Neural progenitor cell (in vitro differentiated cells): ENCODE data around the gene KRTAP3-3. TPM values are rescaled to one million over a fixed set of nuclear protein-coding genes. Genes with fewer than 3 reads are reported as not detected.

ENCODE experiments used
- DNase-seq: peaks from one replicate; pipeline ENCODE4 v3.0.0-alpha.2; 2016; ENCODE audit warnings: low spot score
- H2AFZ ChIP-seq: fragments of 200-600 bp; sonication (generic); replicated peaks from 2 replicates; pipeline ENCODE4 v1.6.1; 2016; ENCODE audit warnings: antibody characterized with exemption
- H3F3A ChIP-seq: fragments of 200-600 bp; sonication (generic); 2 replicates; pipeline ENCODE4 v1.6.1; 2016; ENCODE audit warnings: antibody characterized with exemption, low read depth
- H3K27ac ChIP-seq: fragments of 200-600 bp; sonication (generic); 2 replicates; pipeline ENCODE4 v1.5.1; 2016; ENCODE audit warnings: mild to moderate bottlenecking
- H3K27me3 ChIP-seq: fragments of 200-600 bp; sonication (generic); 2 replicates; pipeline ENCODE4 v1.6.1; 2016; ENCODE audit warnings: mild to moderate bottlenecking, moderate library complexity
- H3K36me3 ChIP-seq: fragments of 200-600 bp; sonication (generic); 2 replicates; pipeline ENCODE4 v1.5.1; 2016
- H3K4me1 ChIP-seq: fragments of 200-600 bp; sonication (generic); 2 replicates; pipeline ENCODE4 v1.6.1; 2016; ENCODE audit warnings: mixed run types
- H3K4me2 ChIP-seq: fragments of 200-600 bp; sonication (generic); 2 replicates; pipeline ENCODE4 v1.6.1; 2016
- H3K4me3 ChIP-seq: fragments of 200-600 bp; sonication (generic); 2 replicates; pipeline ENCODE4 v1.5.1; 2016
- H3K79me2 ChIP-seq: fragments of 200-600 bp; sonication (generic); 2 replicates; pipeline ENCODE4 v1.6.1; 2016; ENCODE audit warnings: low read depth
- H3K9ac ChIP-seq: fragments of 200-600 bp; sonication (generic); 2 replicates; pipeline ENCODE4 v1.6.1; 2016
- H3K9me3 ChIP-seq: fragments of 200-600 bp; sonication (generic); 2 replicates; pipeline ENCODE4 v1.5.1; 2016; ENCODE audit warnings: low read depth
- H4K20me1 ChIP-seq: fragments of 200-600 bp; sonication (generic); 2 replicates; pipeline ENCODE4 v1.6.1; 2016; ENCODE audit warnings: low read depth
- H3K27ac Mint-ChIP-seq: 3 replicates; pipeline ENCODE4 v1.8.0; 2021; ENCODE audit warnings: mixed read lengths
- H3K27me3 Mint-ChIP-seq: 2 replicates; pipeline ENCODE4 v1.8.0; 2022; ENCODE audit warnings: low read depth, mild to moderate bottlenecking, inconsistent platforms, moderate library complexity, mixed read lengths; ENCODE audit not compliant: insufficient read depth
- H3K36me3 Mint-ChIP-seq: 3 replicates; pipeline ENCODE4 v1.8.0; 2021; ENCODE audit warnings: mixed read lengths
- H3K4me1 Mint-ChIP-seq: 3 replicates; pipeline ENCODE4 v1.8.0; 2021; ENCODE audit warnings: mixed read lengths
- H3K4me3 Mint-ChIP-seq: 3 replicates; pipeline ENCODE4 v1.8.0; 2021; ENCODE audit warnings: mild to moderate bottlenecking, moderate library complexity, mixed read lengths
- H3K9me3 Mint-ChIP-seq: 3 replicates; pipeline ENCODE4 v1.8.0; 2020; ENCODE audit warnings: mixed read lengths
- EZH2 ChIP-seq: fragments of 200-600 bp; sonication (generic); IDR thresholded peaks from 2 replicates; pipeline ENCODE4 v1.6.1; 2017; ENCODE audit warnings: antibody characterized with exemption, mild to moderate bottlenecking, moderate library complexity
- EZH2phosphoT487 ChIP-seq: fragments of 200-600 bp; sonication (generic); IDR thresholded peaks from 2 replicates; pipeline ENCODE4 v1.6.1; 2017; ENCODE audit warnings: antibody characterized with exemption
- total RNA-seq: library from RNA; depleted of rRNA; stranded (reverse); fragments of >200 nt; gene quantifications from 2 replicates; pipeline ENCODE4 v1.2.3, GENCODE V29; 2015; ENCODE audit warnings: low replicate concordance
- TF ChIP-seq, protein P1 (sequence below): fragments of 200-600 bp; sonication (generic); IDR thresholded peaks from 2 replicates; pipeline ENCODE4 v1.5.1; 2017; ENCODE audit warnings: antibody characterized with exemption, mild to moderate bottlenecking

Gene KRTAP3-3
- total RNA-seq, 1 donor from 2014 or later = not detected

GRCh38 chr17:41013181-41013580, 19.2 kb upstream of the KRTAP3-3 start:
- Histone ChIP-seq H3K27me3 (no peaks in the 10 kb centered on the region), H3K4me2 (no peak overlapping the region), H3K36me3 (no peaks in the 10 kb centered on the region), H3F3A (no peaks in the 10 kb centered on the region), H2AFZ (peak overlapping the region; percentile 55), H3K79me2 (no peaks in the 10 kb centered on the region), H3K4me3 (no peak overlapping the region), H3K27ac (no peak overlapping the region), H4K20me1 (no peaks in the 10 kb centered on the region), H3K4me1 (peaks cover 18% of the 10 kb centered on the region), H3K9ac (no peak overlapping the region), H3K9me3 (no peaks in the 10 kb centered on the region)
- H3K27me3 Mint-ChIP-seq = no peaks in the 10 kb centered on the region
- no peaks in the 10 kb centered on the region for H3K4me1 Mint-ChIP-seq
- H3K9me3 Mint-ChIP-seq = no peaks in the 10 kb centered on the region
- no peak overlapping the region for H3K4me3 Mint-ChIP-seq
- no peak for DNase-seq
- TF ChIP-seq EZH2phosphoT487 = no peak
- TF ChIP-seq, protein P1, sequence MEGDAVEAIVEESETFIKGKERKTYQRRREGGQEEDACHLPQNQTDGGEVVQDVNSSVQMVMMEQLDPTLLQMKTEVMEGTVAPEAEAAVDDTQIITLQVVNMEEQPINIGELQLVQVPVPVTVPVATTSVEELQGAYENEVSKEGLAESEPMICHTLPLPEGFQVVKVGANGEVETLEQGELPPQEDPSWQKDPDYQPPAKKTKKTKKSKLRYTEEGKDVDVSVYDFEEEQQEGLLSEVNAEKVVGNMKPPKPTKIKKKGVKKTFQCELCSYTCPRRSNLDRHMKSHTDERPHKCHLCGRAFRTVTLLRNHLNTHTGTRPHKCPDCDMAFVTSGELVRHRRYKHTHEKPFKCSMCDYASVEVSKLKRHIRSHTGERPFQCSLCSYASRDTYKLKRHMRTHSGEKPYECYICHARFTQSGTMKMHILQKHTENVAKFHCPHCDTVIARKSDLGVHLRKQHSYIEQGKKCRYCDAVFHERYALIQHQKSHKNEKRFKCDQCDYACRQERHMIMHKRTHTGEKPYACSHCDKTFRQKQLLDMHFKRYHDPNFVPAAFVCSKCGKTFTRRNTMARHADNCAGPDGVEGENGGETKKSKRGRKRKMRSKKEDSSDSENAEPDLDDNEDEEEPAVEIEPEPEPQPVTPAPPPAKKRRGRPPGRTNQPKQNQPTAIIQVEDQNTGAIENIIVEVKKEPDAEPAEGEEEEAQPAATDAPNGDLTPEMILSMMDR = no peak
- TF ChIP-seq EZH2 = no peak
- no peaks in the 10 kb centered on the region for H3K36me3 Mint-ChIP-seq
- H3K27ac Mint-ChIP-seq = no peak overlapping the region

- H3K36me3 ChIP-seq = no peaks in the 10 kb centered on the region
- Mint-ChIP-seq H3K36me3 (no peaks in the 10 kb centered on the region), H3K27me3 (no peaks in the 10 kb centered on the region), H3K9me3 (no peaks in the 10 kb centered on the region), H3K27ac (no peak overlapping the region), H3K4me1 (no peaks in the 10 kb centered on the region), H3K4me3 (no peak overlapping the region)
- H3K4me1 ChIP-seq = peaks cover 18% of the 10 kb centered on the region
- H3K4me2 ChIP-seq = no peak overlapping the region
- H3K27ac ChIP-seq = no peak overlapping the region
- H3K9me3 ChIP-seq = no peaks in the 10 kb centered on the region
- no peaks in the 10 kb centered on the region for H4K20me1 ChIP-seq
- TF ChIP-seq EZH2 = no peak
- TF ChIP-seq EZH2phosphoT487 = no peak
- TF ChIP-seq, protein P1 = no peak
- H2AFZ ChIP-seq = peak overlapping the region; percentile 55
- no peaks in the 10 kb centered on the region for H3F3A ChIP-seq
- DNase-seq = no peak
- H3K79me2 ChIP-seq = no peaks in the 10 kb centered on the region
- H3K4me3 ChIP-seq = no peak overlapping the region
- no peak overlapping the region for H3K9ac ChIP-seq
- H3K27me3 ChIP-seq = no peaks in the 10 kb centered on the region
Observed at GRCh38 chr17:41012326-41013120, 18.6 kb upstream of the KRTAP3-3 start.

DNA sequence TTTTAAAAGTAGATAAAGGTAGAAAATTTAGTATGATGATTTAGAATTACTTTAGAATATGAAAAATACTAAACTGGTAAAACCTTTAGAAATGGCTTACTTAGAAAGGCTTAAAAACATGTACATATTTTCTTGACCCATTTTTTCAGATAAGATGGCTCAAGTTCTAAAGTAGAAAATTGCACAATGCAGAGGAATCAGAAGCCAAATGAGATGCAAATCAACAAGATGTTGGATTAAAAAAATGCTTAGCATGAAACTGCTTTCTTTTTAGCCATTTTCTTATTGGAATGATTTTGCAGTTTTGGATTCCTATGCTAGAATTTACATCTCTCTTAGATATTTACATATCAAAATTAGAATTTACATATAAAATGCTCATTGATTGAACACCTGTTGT, 16.5 kb upstream of the KRTAP3-3 start:
- H4K20me1 ChIP-seq = no peaks in the 10 kb centered on the region
- no peak overlapping the region for H3K4me3 ChIP-seq
- H3K79me2 ChIP-seq = no peaks in the 10 kb centered on the region
- no peak overlapping the region for H3K9ac ChIP-seq
- H3K27ac Mint-ChIP-seq = no peak overlapping the region
- no peak overlapping the region for H2AFZ ChIP-seq
- no peaks in the 10 kb centered on the region for H3F3A ChIP-seq
- H3K27ac ChIP-seq = no peak overlapping the region
- no peak overlapping the region for H3K4me3 Mint-ChIP-seq
- H3K4me2 ChIP-seq = no peak overlapping the region
- H3K36me3 Mint-ChIP-seq = no peaks in the 10 kb centered on the region
- no peaks in the 10 kb centered on the region for H3K9me3 Mint-ChIP-seq
- H3K36me3 ChIP-seq = no peaks in the 10 kb centered on the region
- no peaks in the 10 kb centered on the region for H3K27me3 ChIP-seq
- H3K4me1 ChIP-seq = peaks cover 18% of the 10 kb centered on the region
- DNase-seq = no peak
- no peaks in the 10 kb centered on the region for H3K9me3 ChIP-seq
- TF ChIP-seq EZH2phosphoT487 (no peak), EZH2 (no peak)
- TF ChIP-seq, protein P1 = no peak
- no peaks in the 10 kb centered on the region for H3K27me3 Mint-ChIP-seq
- peaks cover 6% of the 10 kb centered on the region for H3K4me1 Mint-ChIP-seq
